ENCODE results near the gene LRP8.

The LRP8 gene

GRCh38 chr1:53296117-53296749, 31.6 kb downstream of the LRP8 start:
- no peak for TF ChIP-seq CTCF (IDR thresholded peaks at IDR 0.05; ENCODE audit: low read depth, low read length)
- no peak for TF ChIP-seq MYC (IDR thresholded peaks at IDR 0.05; ENCODE audit: low read depth, low read length)

GRCh38 chr1:53295726-53296116, 32.1 kb downstream of the LRP8 start:
- H3K4me3 ChIP-seq (ENCODE audit: low read depth, low read length), result no peak overlapping the region
- TF ChIP-seq POLR2A (IDR thresholded peaks at IDR 0.05; ENCODE audit: extremely low read depth, insufficient read length) (no peak), CTCF (IDR thresholded peaks at IDR 0.05; ENCODE audit: low read depth, low read length) (no peak), MAX (IDR thresholded peaks at IDR 0.05; ENCODE audit: low read depth, low read length) (no peak), MYC (IDR thresholded peaks at IDR 0.05; ENCODE audit: low read depth, low read length) (no peak)
- no peak for DNase-seq (ENCODE audit: low read depth)

More at GRCh38 chr1:53296117-53296749, 31.6 kb downstream of the LRP8 start:
- no peak overlapping the region for H3K4me3 ChIP-seq (ENCODE audit: low read depth, low read length)
- no peak for DNase-seq (ENCODE audit: low read depth)

- DNase-seq (ENCODE audit: low read depth), result no peak
- no peak overlapping the region for H3K4me3 ChIP-seq (ENCODE audit: low read depth, low read length)
- TF ChIP-seq MAX (IDR thresholded peaks at IDR 0.05; ENCODE audit: low read depth, low read length) (no peak), CTCF (IDR thresholded peaks at IDR 0.05; ENCODE audit: low read depth, low read length) (no peak), POLR2A (IDR thresholded peaks at IDR 0.05; ENCODE audit: extremely low read depth, insufficient read length) (no peak), MYC (IDR thresholded peaks at IDR 0.05; ENCODE audit: low read depth, low read length) (no peak)
These were observed 32.6 kb downstream of the LRP8 start for GRCh38 chr1:53295295-53295694.

GRCh38 chr1:53294567-53294966, 33.3 kb downstream of the LRP8 start:
- no peak overlapping the region for H3K4me3 ChIP-seq (ENCODE audit: low read depth, low read length)
- no peak for TF ChIP-seq CTCF (IDR thresholded peaks at IDR 0.05; ENCODE audit: low read depth, low read length)
- no peak for TF ChIP-seq POLR2A (IDR thresholded peaks at IDR 0.05; ENCODE audit: extremely low read depth, insufficient read length)
- no peak for TF ChIP-seq MYC (IDR thresholded peaks at IDR 0.05; ENCODE audit: low read depth, low read length)
- TF ChIP-seq MAX (IDR thresholded peaks at IDR 0.05; ENCODE audit: low read depth, low read length), result no peak
- no peak for DNase-seq (ENCODE audit: low read depth)

GRCh38 chr1:53294061-53294460, 33.8 kb downstream of the LRP8 start:
- TF ChIP-seq MAX (IDR thresholded peaks at IDR 0.05; ENCODE audit: low read depth, low read length), result no peak
- no peak for TF ChIP-seq POLR2A (IDR thresholded peaks at IDR 0.05; ENCODE audit: extremely low read depth, insufficient read length)
- no peak for TF ChIP-seq CTCF (IDR thresholded peaks at IDR 0.05; ENCODE audit: low read depth, low read length)
- no peak for TF ChIP-seq MYC (IDR thresholded peaks at IDR 0.05; ENCODE audit: low read depth, low read length)
- no peak overlapping the region for H3K4me3 ChIP-seq (ENCODE audit: low read depth, low read length)
- no peak for DNase-seq (ENCODE audit: low read depth)

GRCh38 chr1:53293123-53293522, 34.7 kb downstream of the LRP8 start:
- no peak overlapping the region for H3K4me3 ChIP-seq (ENCODE audit: low read depth, low read length)
- no peak for DNase-seq (ENCODE audit: low read depth)
- no peak for TF ChIP-seq MAX (IDR thresholded peaks at IDR 0.05; ENCODE audit: low read depth, low read length)
- TF ChIP-seq POLR2A (IDR thresholded peaks at IDR 0.05; ENCODE audit: extremely low read depth, insufficient read length), result no peak
- no peak for TF ChIP-seq MYC (IDR thresholded peaks at IDR 0.05; ENCODE audit: low read depth, low read length)
- no peak for TF ChIP-seq CTCF (IDR thresholded peaks at IDR 0.05; ENCODE audit: low read depth, low read length)
